Left renal pelvis (tissue), 4 donors: ENCODE results near the gene DENND1A. TPM values are rescaled to one million over a fixed set of nuclear protein-coding genes. Genes with fewer than 3 reads are reported as not detected.
"Not testable (repeated sequence)": the region's sequence is repeated elsewhere in the genome, so short reads cannot be mapped to it uniquely, and the experiment has no call there.

Source experiments
- DNase-seq, 4 donors: peaks; one replicate each; pipeline ENCODE4 v3.0.0-alpha.2; 2013; ENCODE audit warnings: low read depth in 4 of 4, low spot score in 3 of 4
- polyA plus RNA-seq, 4 donors: library from polyadenylated mRNA; unstranded; fragments of 120-200 nt; gene quantifications; one replicate each; pipeline ENCODE4 v1.2.1, GENCODE V29; 2013; ENCODE audit not compliant: insufficient read length in 4 of 4

DENND1A gene
- polyA plus RNA-seq, 4 donors: 16.2 to 25.2 (median 21.7) TPM

- no peak for DNase-seq
Observed at GRCh38 chr9:123339666-123340510, 590.0 kb downstream of the DENND1A start.

GRCh38 chr9:123338710-123339665 lies 590.9 kb downstream of the DENND1A start:
- DNase-seq: no peak

GRCh38 chr9:123337971-123338370 lies 592.0 kb downstream of the DENND1A start:
- DNase-seq: no peak

- DNase-seq: no peak
Observed at GRCh38 chr9:123336959-123337358, 593.0 kb downstream of the DENND1A start.

GRCh38 chr9:123336449-123336848 lies 593.5 kb downstream of the DENND1A start:
- DNase-seq: no peak

- DNase-seq: no peak
Observed at GRCh38 chr9:123335986-123336329, 594.0 kb downstream of the DENND1A start.

- DNase-seq: no peak
Observed at GRCh38 chr9:123335193-123335985, 594.5 kb downstream of the DENND1A start.

GRCh38 chr9:123334639-123335038 lies 595.3 kb downstream of the DENND1A start:
- no peak for DNase-seq

GRCh38 chr9:123333058-123333669 lies 596.8 kb downstream of the DENND1A start:
- DNase-seq: not testable (repeated sequence)

GRCh38 chr9:123331346-123332060 lies 598.4 kb downstream of the DENND1A start:
- no peak for DNase-seq

Other genes with a start within 250 kb of the DENND1A start
- under 1 TPM; 0.10 to 0.26 (median 0.20) TPM for gene LHX2, start 81.6 kb upstream of the DENND1A start, polyA plus RNA-seq